ENCODE results near the gene RMDN3.

Gene RMDN3

DNA sequence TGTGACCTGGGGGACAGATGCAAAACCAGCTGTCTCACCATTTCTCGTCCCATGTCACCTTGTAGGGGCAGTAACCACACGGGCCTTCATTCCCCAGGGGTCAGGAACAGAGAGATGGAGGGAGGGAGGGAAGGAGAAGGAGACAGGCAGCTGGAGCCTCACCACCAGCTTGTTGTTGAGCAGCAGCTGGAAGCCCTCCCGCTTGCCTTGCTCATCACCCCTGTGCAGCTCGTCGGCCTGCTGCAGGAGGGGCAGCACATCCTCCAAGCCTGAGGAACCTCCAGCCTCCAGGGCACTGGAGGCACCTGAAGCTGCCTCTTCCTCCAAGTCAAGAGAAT, 10.3 kb downstream of the RMDN3 start:
- no peak overlapping the region for H3K4me3 ChIP-seq (ENCODE audit: low read depth, low read length)
- in situ Hi-C loops (cut with HindIII; ENCODE audit: low sequenced_read_pairs) = no loop called here
- no peak for DNase-seq (ENCODE audit: low read depth, low spot score)
- TF ChIP-seq CTCF (IDR thresholded peaks at IDR 0.05; ENCODE audit: low read depth, low read length) = no peak

- peak; percentile 18 for DNase-seq (ENCODE audit: low read depth, low spot score)
- no peak for TF ChIP-seq CTCF (IDR thresholded peaks at IDR 0.05; ENCODE audit: low read depth, low read length)
- in situ Hi-C loops (cut with HindIII; ENCODE audit: low sequenced_read_pairs) = no loop called here
- H3K4me3 ChIP-seq (ENCODE audit: low read depth, low read length) = no peak overlapping the region
These were observed 10.9 kb downstream of the RMDN3 start for GRCh38 chr15:40743921-40744814.

- in situ Hi-C loops (cut with HindIII; ENCODE audit: low sequenced_read_pairs) = no loop called here
- TF ChIP-seq CTCF (IDR thresholded peaks at IDR 0.05; ENCODE audit: low read depth, low read length) = no peak
- DNase-seq (ENCODE audit: low read depth, low spot score) = no peak
- no peak overlapping the region for H3K4me3 ChIP-seq (ENCODE audit: low read depth, low read length)
These were observed 11.6 kb downstream of the RMDN3 start for GRCh38 chr15:40743485-40743901.

DNA sequence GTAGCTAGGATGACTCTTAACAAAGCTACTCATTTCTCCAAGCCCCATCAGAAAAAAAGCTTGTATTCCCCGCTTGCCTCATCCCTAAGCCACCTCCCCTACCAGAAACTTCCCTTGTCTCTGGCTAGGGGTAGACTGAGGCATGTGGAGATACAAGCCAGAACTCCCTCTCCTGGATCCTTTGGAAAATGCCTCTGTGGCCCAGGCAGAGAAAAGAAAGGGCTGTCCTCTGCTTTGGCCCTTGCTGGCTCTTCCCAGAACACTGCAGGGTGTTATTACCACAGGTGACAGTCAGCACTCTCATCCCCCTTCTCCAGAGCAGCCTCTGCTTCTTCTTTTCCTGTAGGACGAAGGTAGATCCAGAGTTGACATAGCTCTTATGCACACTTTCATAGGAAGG, 15.2 kb downstream of the RMDN3 start:
- DNase-seq (ENCODE audit: low read depth, low spot score) = no peak
- in situ Hi-C loops (cut with HindIII; ENCODE audit: low sequenced_read_pairs) = no loop called here
- no peak for TF ChIP-seq CTCF (IDR thresholded peaks at IDR 0.05; ENCODE audit: low read depth, low read length)
- no peak overlapping the region for H3K4me3 ChIP-seq (ENCODE audit: low read depth, low read length)

DNA sequence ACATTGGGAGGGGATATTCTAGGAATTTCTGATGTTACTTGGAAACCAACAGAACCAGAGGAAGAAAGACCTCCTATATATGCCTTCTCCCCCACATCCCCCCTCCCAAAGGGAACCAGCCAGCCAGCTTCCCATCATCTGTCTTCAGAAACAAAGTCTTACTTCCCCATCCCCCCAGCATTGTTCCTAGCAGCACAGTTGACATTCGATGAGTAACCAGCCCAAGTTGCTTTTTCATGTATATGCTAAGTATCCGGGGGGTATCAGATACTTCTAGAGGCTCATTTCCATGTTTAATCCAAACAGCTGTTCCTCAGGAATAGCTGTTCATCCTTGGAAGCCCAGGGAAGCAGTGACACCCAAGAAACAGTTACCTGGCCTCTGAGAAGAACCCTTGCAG, 16.0 kb downstream of the RMDN3 start:
- in situ Hi-C loops (cut with HindIII; ENCODE audit: low sequenced_read_pairs) = no loop called here
- no peak overlapping the region for H3K4me3 ChIP-seq (ENCODE audit: low read depth, low read length)
- no peak for DNase-seq (ENCODE audit: low read depth, low spot score)
- TF ChIP-seq CTCF (IDR thresholded peaks at IDR 0.05; ENCODE audit: low read depth, low read length) = no peak

GRCh38 chr15:40737048-40737447, 18.0 kb downstream of the RMDN3 start:
- no peak overlapping the region for H3K4me3 ChIP-seq (ENCODE audit: low read depth, low read length)
- DNase-seq (ENCODE audit: low read depth, low spot score) = no peak
- no peak for TF ChIP-seq CTCF (IDR thresholded peaks at IDR 0.05; ENCODE audit: low read depth, low read length)
- in situ Hi-C loops (cut with HindIII; ENCODE audit: low sequenced_read_pairs) = no loop called here
